T-cell (primary cell): ENCODE data around the gene FAM83E. TPM values are rescaled to one million over a fixed set of nuclear protein-coding genes. Genes with fewer than 3 reads are reported as not detected.
A peak's percentile ranks its signal among the peaks of the same experiment; 100 is the strongest.

Source experiments
- ATAC-seq, 4 experiments: fragments of 200-7000 bp in 3 of 4; fragments of 150-1000 bp in 1 of 4; cut with Tn5 transposase; replicated peaks in 1 of 4; 1 replicate in 3 of 4; 2 replicates in 1 of 4; pipeline ENCODE4 v1.10.0; 2021; ENCODE audit warnings: moderate library complexity in 3 of 4, mild to moderate bottlenecking in 2 of 4, moderate number of reproducible peaks in 1 of 4
- CTCF ChIA-PET, 2 donors: fragments of 300-600 bp; sonication (Branson Sonifier 250); formaldehyde crosslinking; loops; one replicate each; lab custom pipeline; 2022; ENCODE audit warnings: antibody characterized with exemption in 2 of 2; lab: Charles Lee
- POLR2A ChIA-PET, 2 donors: fragments of 300-600 bp; sonication (Branson Sonifier 250); formaldehyde crosslinking; loops; one replicate each; lab custom pipeline; 2022; ENCODE audit warnings: antibody characterized with exemption in 2 of 2; lab: Charles Lee
- DNase-seq, 35 experiments: peaks; one replicate each; pipeline versions ENCODE4 v3.0.0 to v3.0.0-alpha.2; 2013 to 2023
- H3K27ac ChIP-seq: one replicate; pipeline ENCODE4 v1.5.1; 2013; ENCODE audit warnings: low read length
- H3K27me3 ChIP-seq, 2 experiments: replicated peaks in 1 of 2; 1 replicate in 1 of 2; 2 replicates in 1 of 2; pipeline versions ENCODE4 v1.6.1 to v1.7.0; 2013; ENCODE audit warnings: low read length in 1 of 2, mixed read lengths in 1 of 2; ENCODE audit not compliant: control insufficient read depth in 2 of 2, insufficient read depth in 2 of 2; ENCODE audit errors: extremely low read depth in 1 of 2
- H3K36me3 ChIP-seq, 2 donors: 1 replicate in 1 of 2; 2 replicates in 1 of 2; pipeline versions ENCODE4 v1.6.1 to v1.7.0; 2013; ENCODE audit warnings: low read length in 1 of 2; ENCODE audit not compliant: control insufficient read depth in 2 of 2, insufficient read depth in 1 of 2; ENCODE audit errors: extremely low read depth in 1 of 2
- H3K4me1 ChIP-seq, 2 experiments: 1 replicate in 1 of 2; 2 replicates in 1 of 2; pipeline versions ENCODE4 v1.6.1 to v1.7.0; 2013; ENCODE audit warnings: low read length in 2 of 2, mixed read lengths in 1 of 2; ENCODE audit not compliant: insufficient read depth in 2 of 2, control insufficient read depth in 1 of 2; ENCODE audit errors: extremely low read depth in 1 of 2
- H3K4me3 ChIP-seq, 2 donors: 1 replicate in 1 of 2; 2 replicates in 1 of 2; pipeline versions ENCODE4 v1.5.1 to v1.7.0; 2013; ENCODE audit warnings: mild to moderate bottlenecking in 2 of 2, low read length in 1 of 2, moderate library complexity in 1 of 2; ENCODE audit not compliant: control insufficient read depth in 1 of 2; ENCODE audit errors: extremely low read depth in 1 of 2
- H3K9me3 ChIP-seq: 2 replicates; pipeline ENCODE4 v1.7.0; 2013
- H3K27ac Mint-ChIP-seq, 2 donors: one replicate each; pipeline ENCODE4 v1.8.0; 2020 to 2021; ENCODE audit warnings: mild to moderate bottlenecking in 2 of 2, mixed read lengths in 2 of 2
- H3K27me3 Mint-ChIP-seq, 2 donors: one replicate each; pipeline ENCODE4 v1.8.0; 2021 to 2022; ENCODE audit warnings: mixed read lengths in 2 of 2
- H3K36me3 Mint-ChIP-seq: one replicate; pipeline ENCODE4 v1.8.0; 2021; ENCODE audit warnings: mixed read lengths
- H3K4me1 Mint-ChIP-seq, 3 donors: one replicate each; pipeline ENCODE4 v1.8.0; 2020 to 2022; ENCODE audit warnings: mixed read lengths in 3 of 3, mild to moderate bottlenecking in 1 of 3
- H3K4me3 Mint-ChIP-seq, 3 donors: one replicate each; pipeline ENCODE4 v1.8.0; 2020 to 2022; ENCODE audit warnings: mild to moderate bottlenecking in 3 of 3, mixed read lengths in 3 of 3, moderate library complexity in 3 of 3
- H3K9me3 Mint-ChIP-seq, 3 donors: one replicate each; pipeline ENCODE4 v1.8.0; 2020 to 2022; ENCODE audit warnings: mixed read lengths in 3 of 3
- WGBS: methylation state at CpG from one replicate; pipeline ENCODE4 v1.1.5; 2013; ENCODE audit warnings: missing lambda C conversion rate; ENCODE audit not compliant: insufficient coverage; 5-methylcytosine and 5-hydroxymethylcytosine counted together
- total RNA-seq, 35 experiments: library from RNA in 6 of 35; stranded (reverse) in 6 of 35; fragments of 120-200 nt in 1 of 35; gene quantifications; one replicate each; pipeline versions ENCODE4 v1.2.1 to v1.2.4 and lab custom pipeline; 2013 to 2026

FAM83E gene
- total RNA-seq, 5 donors from 2014 or later (not counting 1 experiment from before 2014, with no cell fraction given), result 2.3 to 3.0 (median 2.7) TPM; not detected in 1

DNA sequence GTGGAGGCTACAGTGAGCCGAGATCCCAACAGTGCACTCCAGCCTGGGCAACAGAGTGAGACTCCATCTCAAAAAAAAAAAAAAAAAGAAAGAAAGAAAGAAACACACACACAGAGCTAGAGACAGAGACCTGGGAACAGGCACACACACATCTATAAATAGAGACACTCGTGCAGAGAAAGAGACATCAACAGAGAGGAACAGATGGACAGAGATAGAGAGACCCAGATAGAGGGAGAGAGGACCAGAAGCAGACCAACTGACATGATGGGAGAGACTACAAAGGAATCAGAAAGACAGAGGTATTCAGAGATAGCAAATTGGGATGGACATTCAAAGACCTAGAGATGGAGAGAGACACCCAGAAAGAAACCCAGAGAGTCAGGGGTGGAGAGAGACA, 33.3 kb upstream of the FAM83E start:
- Histone ChIP-seq H3K9me3 (no peaks in the 10 kb centered on the region), H3K27ac (no peak overlapping the region), H3K36me3 (no peaks in the 10 kb centered on the region), H3K4me1 (peaks cover 5 to 58% of the 10 kb centered on the region in 2 experiments), H3K4me3 (no peak overlapping the region), H3K27me3 (no peaks in the 10 kb centered on the region)
- Mint-ChIP-seq H3K4me1 (peaks cover 47 to 59% (median 53%) of the 10 kb centered on the region in 3 donors), H3K27ac (peak overlapping the region; percentile 81 to 89), H3K9me3 (no peaks in the 10 kb centered on the region), H3K36me3 (no peaks in the 10 kb centered on the region), H3K27me3 (no peaks in the 10 kb centered on the region), H3K4me3 (peak overlapping the region in 1 of 3 donors; percentile 99)
- POLR2A ChIA-PET, result interaction anchor here in 1 of 2 donors (0.6 kb wide), 1 partner anchor 91 kb away, joined by 6 read pairs; no protein-coding TSS in a partner anchor
- ATAC-seq (no peak), DNase-seq (no peak)
- CTCF ChIA-PET, result interaction anchor here (0.6 kb wide), 2 partner anchors 52 to 207 kb away, joined by 4 read pairs; no protein-coding TSS in a partner anchor
- WGBS, result no CpG with 5 or more reads among the region's 2 CpGs

DNA sequence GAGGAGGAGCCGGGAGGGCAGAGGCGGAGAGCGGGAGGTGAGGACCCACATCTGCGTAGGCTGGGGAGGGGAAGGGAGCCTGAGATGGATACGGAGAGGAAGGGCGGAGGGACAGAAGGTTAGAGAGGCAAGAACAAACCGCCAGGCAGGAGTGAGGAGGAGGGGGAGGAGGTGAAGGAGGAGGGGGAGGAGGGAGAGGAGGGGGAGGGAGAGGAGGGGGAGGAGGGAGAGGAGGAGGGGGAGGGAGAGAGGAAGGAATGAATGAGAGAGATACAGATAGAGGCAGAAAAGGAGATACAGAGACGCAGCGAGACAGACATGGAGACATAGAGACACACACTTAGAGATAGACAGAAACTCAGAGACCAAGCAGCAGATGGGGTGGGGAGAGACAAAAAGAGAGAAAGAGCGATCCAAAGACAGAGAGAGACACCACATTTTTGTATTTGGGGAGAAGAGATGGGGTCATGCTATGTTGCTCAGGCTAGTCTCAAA, 31.9 kb upstream of the FAM83E start:
- no peaks in the 10 kb centered on the region for H3K27me3 Mint-ChIP-seq
- peaks cover 43 to 52% (median 49%) of the 10 kb centered on the region in 3 donors for H3K4me1 Mint-ChIP-seq
- peak overlapping the region in 1 of 2 donors; percentile 59 for H3K4me3 ChIP-seq
- CTCF ChIA-PET, result interaction anchor here in 1 of 2 donors (1.5 to 1.9 kb wide), 2 partner anchors 28 to 92 kb away, joined by 7 to 8 read pairs; no protein-coding TSS in a partner anchor
- no peaks in the 10 kb centered on the region for H3K36me3 ChIP-seq
- peaks cover 5 to 58% of the 10 kb centered on the region in 2 experiments for H3K4me1 ChIP-seq
- POLR2A ChIA-PET, result no interaction called here
- ATAC-seq, result no peak
- H3K27ac ChIP-seq, result peak overlapping the region; percentile 77
- H3K36me3 Mint-ChIP-seq, result no peaks in the 10 kb centered on the region
- H3K9me3 ChIP-seq, result no peaks in the 10 kb centered on the region
- H3K27me3 ChIP-seq, result no peaks in the 10 kb centered on the region
- DNase-seq, result no peak
- H3K27ac Mint-ChIP-seq, result peak overlapping the region; percentile 56 to 79
- peak overlapping the region; percentile 23 to 99 (median 43) for H3K4me3 Mint-ChIP-seq
- no CpG with 5 or more reads among the region's 10 CpGs for WGBS
- no peaks in the 10 kb centered on the region for H3K9me3 Mint-ChIP-seq

DNA sequence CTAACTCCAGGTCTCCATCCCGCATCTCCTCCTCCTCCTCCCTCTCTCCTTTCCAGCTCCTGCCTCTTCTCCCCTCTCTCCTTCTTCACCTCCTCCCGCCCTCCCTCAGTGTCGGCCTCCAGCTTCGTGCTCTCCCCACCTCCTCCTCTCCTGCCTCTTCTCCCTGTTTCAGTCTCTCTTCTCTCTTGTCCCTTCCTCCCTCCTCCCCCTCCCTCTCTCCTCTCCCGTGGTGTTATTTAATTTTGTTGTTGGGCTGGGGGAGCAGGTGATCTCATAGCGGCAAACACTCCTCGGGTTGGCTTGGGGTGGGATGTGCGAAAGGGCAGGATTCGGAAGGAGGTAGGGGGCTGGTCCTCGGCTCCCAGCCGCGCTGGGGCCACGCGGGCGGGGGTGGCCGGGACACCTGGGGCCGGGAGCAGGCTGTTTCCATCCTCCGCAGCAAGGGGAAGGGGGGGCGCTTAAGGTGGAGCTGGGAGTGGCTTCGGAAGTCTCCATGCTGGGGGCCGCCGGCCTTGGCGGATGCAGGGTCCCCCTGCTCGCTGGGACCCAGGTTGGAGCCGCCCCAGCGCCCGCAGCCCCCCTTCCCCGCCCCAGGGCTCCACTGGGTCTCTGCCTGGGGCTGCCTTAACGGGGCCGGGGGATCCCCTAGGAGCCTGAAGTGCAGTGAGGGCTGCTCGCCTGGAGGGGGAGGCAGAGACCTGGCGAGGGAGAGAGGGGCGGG, 31.3 kb upstream of the FAM83E start, which contains the start of gene CA11:
Gene CA11 (minus strand): TSS at position 187 of the 721 bp plus-strand sequence. CDS start 555 bp downstream, outside the sequence.
- H3K27me3 Mint-ChIP-seq, result no peaks in the 10 kb centered on the region
- ATAC-seq, result peak; percentile 81 to 91 (median 85)
- Histone ChIP-seq H3K4me3 (peak within 1 kb of the TSS; percentile 59 to 71), H3K9me3 (no peaks in the 10 kb centered on the region), H3K36me3 (no peaks in the 10 kb centered on the region), H3K27me3 (no peaks in the 10 kb centered on the region), H3K27ac (peak within 1 kb of the TSS; percentile 77), H3K4me1 (peaks cover 5 to 58% of the 10 kb centered on the region in 2 experiments)
- WGBS, result under 1% methylated on average over 24 of the region's 33 CpGs
- H3K36me3 Mint-ChIP-seq, result no peaks in the 10 kb centered on the region
- H3K27ac Mint-ChIP-seq, result peak within 1 kb of the TSS; percentile 91 to 92
- peak; percentile 87 to 95 (median 92) for DNase-seq
- peaks cover 41 to 52% (median 49%) of the 10 kb centered on the region in 3 donors for H3K4me1 Mint-ChIP-seq
- no peaks in the 10 kb centered on the region for H3K9me3 Mint-ChIP-seq
- ChIA-PET POLR2A (interaction anchor here in 1 of 2 donors (0.5 kb wide), 1 partner anchor 197 kb away, joined by 5 read pairs; no protein-coding TSS in a partner anchor), CTCF (interaction anchor here in 1 of 2 donors (0.6 to 1.9 kb wide), 4 partner anchors 29 to 312 kb away, joined by 3 to 8 read pairs (median 5); no protein-coding TSS in a partner anchor)
- H3K4me3 Mint-ChIP-seq, result peak within 1 kb of the TSS; percentile 80 to 99 (median 90)

DNA sequence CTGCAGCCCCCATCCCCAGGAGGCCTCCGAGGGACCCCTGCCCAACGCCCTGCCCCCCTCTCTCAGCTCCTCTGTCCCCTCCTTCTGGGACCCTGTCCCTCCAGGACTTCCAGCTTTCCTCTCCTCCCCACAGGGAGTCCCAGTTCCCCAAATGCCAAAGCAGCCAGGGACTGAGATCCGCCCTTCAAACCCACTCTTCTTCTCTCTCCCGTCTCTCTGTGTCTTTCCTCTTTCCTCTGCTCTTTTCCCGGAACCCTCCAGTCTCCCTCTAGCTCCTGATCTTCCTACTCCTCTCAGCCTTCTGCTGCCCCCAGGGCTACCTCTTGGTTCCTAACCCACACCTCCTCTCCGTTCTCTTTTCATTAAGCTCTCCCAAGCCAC, 30.7 kb upstream of the FAM83E start:
- H3K9me3 ChIP-seq, result no peaks in the 10 kb centered on the region
- H3K36me3 ChIP-seq, result no peaks in the 10 kb centered on the region
- Mint-ChIP-seq H3K27me3 (no peaks in the 10 kb centered on the region), H3K9me3 (no peaks in the 10 kb centered on the region), H3K27ac (peak overlapping the region; percentile 91 to 92), H3K4me3 (peak overlapping the region; percentile 80 to 99 (median 90)), H3K36me3 (no peaks in the 10 kb centered on the region), H3K4me1 (peaks cover 39 to 52% (median 46%) of the 10 kb centered on the region in 3 donors)
- WGBS, result 1% methylated on average over 6 of the region's 6 CpGs
- no peaks in the 10 kb centered on the region for H3K27me3 ChIP-seq
- H3K27ac ChIP-seq, result peak overlapping the region; percentile 77
- DNase-seq (peak in 2 of 35 experiments; percentile 24 to 31), ATAC-seq (no peak)
- peaks cover 5 to 58% of the 10 kb centered on the region in 2 experiments for H3K4me1 ChIP-seq
- POLR2A ChIA-PET, result interaction anchor here in 1 of 2 donors (0.5 kb wide), 1 partner anchor 198 kb away, joined by 5 read pairs; no protein-coding TSS in a partner anchor
- H3K4me3 ChIP-seq, result peak overlapping the region; percentile 59 to 71
- CTCF ChIA-PET, result interaction anchor here in 1 of 2 donors (0.6 to 1.9 kb wide), 4 partner anchors 29 to 312 kb away, joined by 3 to 8 read pairs (median 5); no protein-coding TSS in a partner anchor

DNA sequence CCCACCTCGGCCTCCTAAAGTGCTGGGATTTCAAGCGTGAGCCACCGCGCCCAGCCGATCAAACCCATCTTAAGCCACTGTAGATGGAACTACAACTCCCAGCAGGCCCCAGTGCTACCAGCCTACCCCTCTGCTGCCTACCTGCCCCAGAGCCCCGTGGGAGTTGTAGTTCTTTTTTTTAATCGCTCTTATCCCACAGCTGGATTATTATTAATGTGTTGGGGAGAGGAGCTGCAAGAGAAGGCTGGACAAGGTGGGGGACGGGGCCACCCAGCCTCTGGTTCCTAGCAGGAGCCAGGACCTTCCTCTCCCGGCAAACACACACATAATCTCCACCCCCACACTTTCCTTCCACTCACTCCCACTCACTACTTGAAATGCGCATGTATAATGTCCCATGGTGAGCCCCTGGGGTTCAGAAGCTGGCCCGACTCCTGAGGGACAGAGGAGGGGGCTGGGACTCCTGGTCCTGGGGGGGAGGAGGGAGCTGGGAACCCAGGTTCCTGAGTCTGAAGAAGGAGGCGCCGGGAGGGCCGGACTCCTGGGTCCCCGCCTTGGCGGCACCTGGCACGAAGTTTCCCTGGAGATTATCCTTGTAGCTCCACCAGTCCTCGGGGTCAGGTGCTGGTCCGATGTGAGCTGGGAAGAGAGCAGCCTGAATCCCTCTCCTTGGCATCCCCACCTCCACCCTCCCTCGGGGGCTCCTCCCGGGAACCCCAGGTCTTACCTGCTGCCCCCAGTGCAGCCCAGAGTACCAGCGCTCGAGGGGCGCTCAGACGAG, 30.2 kb upstream of the FAM83E start:
- no peaks in the 10 kb centered on the region for H3K27me3 Mint-ChIP-seq
- Histone ChIP-seq H3K27me3 (no peaks in the 10 kb centered on the region), H3K27ac (peak overlapping the region; percentile 77), H3K9me3 (no peaks in the 10 kb centered on the region), H3K4me3 (peak overlapping the region; percentile 59 to 71), H3K4me1 (peaks cover 5 to 55% of the 10 kb centered on the region in 2 experiments), H3K36me3 (no peaks in the 10 kb centered on the region)
- 4% methylated on average over 15 of the region's 25 CpGs for WGBS
- CTCF ChIA-PET, result interaction anchor here in 1 of 2 donors (0.7 to 1.9 kb wide), 4 partner anchors 30 to 813 kb away, joined by 3 to 8 read pairs (median 5); no protein-coding TSS in a partner anchor
- POLR2A ChIA-PET, result interaction anchor here in 1 of 2 donors (0.5 kb wide), 2 partner anchors 198 to 349 kb away, joined by 3 to 5 read pairs; partner anchors contain the start of gene RUVBL2
- H3K27ac Mint-ChIP-seq, result peak overlapping the region; percentile 91 to 92
- H3K36me3 Mint-ChIP-seq, result no peaks in the 10 kb centered on the region
- DNase-seq (peak; percentile 54 to 87 (median 70)), ATAC-seq (peak; percentile 61 to 65 (median 64))
- no peaks in the 10 kb centered on the region for H3K9me3 Mint-ChIP-seq
- peaks cover 40 to 52% (median 47%) of the 10 kb centered on the region in 3 donors for H3K4me1 Mint-ChIP-seq
- H3K4me3 Mint-ChIP-seq, result peak overlapping the region; percentile 80 to 99 (median 90)
